NCI-H2171 (cell line): ENCODE data around the gene RPS19.

ENCODE experiments used
- DNase-seq: peaks from one replicate; lab custom pipeline; 2025; lab: John Stamatoyannopoulos, UW

Gene RPS19

DNA sequence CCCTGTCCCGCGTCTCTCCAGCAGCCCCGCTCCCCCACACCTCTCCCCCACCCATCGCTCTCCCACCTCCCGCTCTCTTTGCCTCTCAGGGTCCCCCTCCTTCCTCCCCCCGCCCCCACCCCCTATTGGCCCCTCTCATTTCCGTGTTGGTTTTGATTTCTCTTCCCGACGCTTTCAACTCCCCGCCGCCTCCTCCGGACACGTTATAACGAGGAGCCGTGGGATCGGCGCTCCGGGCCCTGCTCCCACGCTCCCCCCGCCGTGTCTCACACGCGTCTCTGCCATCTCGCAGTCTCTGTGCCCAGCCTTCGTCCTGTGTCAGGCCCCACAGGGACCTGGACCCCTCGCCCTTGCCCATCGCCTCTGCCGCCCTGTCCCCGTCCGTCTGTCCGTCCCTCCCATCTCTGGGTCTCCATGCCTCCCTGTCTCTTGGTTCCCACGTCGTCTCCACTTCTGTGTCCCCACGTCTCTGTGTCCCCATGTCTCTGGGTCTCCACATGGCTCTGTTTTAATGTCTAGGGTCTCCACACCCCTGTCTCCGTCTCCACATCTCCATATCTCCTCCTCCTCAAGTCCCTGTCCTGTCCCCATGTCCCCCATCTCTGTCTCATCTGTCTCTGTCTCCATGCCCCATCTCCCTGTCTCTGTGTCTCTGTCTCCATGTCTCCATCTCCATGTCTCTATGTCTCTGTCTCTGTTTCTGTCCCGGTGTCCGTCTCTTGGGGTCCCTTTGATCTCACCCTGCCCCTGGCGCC, 55.1 kb downstream of the RPS19 start:
- DNase-seq, result no peak

DNA sequence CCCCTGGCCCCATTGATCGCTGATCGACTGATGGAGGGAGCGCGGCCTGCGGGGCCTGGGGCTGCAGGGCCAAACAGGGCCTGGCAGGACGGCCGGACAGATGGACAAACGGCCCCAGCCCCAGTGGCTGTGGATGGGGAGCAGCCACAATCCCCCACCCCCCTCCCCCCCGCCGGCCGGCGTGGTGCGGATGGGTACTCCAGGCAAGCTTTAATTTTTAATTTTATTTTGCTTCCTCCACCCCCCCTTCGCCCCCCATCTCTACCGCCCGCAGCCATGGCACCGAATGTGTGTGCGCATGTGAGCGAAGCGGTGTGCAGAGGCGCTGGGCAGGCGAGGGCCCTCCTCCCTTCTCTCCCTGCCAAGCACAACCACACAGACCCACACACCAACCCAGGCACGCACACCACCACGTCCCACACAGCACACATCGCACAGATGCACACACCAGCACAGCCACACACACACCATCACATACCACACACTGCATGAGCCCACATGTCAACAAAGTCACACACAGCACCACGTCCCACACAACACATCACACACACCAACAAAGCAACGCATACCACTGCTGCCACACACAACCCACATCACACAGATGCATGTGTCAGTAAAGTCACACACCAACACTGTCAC, 55.8 kb downstream of the RPS19 start:
- no peak for DNase-seq

DNA sequence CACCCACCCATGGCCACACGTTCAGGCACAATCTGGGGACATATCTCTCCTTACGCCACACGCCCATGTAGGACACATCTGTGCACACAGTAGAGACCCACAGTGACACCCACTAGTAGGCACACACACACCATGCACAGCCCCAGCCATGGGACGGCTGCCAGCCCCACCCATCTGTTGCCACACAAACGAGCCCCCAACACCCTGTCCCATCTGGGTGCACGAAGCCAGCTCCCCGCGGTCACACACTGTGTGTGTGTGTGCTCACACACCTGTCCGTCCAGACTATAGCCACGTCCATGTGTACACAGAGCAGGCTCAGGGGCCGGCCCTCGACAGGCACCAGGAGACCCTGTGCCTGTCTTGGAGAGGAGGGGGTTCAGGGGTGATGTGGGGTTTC, 57.6 kb downstream of the RPS19 start:
- DNase-seq, result no peak

DNA sequence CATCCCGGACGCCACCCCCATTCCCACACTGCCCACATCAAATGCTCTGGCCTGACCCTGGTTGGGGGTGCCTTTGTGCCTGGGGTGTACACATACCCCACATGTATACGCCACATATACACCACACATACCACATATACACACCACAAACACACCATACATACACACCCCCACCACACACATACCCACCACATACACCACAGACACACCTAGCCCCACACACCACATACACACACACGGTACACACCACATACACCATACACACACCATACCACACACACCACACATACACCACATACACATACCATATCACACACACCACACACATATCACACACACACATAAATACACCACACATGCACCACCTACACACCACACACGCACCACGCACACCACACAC, 58.0 kb downstream of the RPS19 start:
- no peak for DNase-seq

DNA sequence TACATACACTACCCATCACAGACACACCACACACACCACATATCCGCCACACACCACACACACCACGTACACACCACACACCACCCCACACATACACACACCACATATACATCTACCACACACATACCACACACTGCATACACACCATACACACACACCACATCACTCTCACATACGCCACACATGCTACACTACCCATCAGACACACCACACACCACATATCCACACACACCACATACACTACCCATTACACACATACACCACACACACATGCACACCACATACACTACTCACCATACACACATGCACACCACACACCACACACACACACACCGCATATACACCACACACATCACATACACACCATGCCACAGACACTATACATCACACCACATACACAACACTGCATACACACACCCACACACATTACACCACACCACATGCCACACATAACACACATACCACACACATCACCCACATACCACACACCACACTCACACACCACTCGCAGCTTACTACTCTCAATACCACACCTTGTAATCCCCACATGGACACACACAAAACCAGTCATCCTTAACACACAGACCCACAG, 58.7 kb downstream of the RPS19 start:
- no peak for DNase-seq

DNA sequence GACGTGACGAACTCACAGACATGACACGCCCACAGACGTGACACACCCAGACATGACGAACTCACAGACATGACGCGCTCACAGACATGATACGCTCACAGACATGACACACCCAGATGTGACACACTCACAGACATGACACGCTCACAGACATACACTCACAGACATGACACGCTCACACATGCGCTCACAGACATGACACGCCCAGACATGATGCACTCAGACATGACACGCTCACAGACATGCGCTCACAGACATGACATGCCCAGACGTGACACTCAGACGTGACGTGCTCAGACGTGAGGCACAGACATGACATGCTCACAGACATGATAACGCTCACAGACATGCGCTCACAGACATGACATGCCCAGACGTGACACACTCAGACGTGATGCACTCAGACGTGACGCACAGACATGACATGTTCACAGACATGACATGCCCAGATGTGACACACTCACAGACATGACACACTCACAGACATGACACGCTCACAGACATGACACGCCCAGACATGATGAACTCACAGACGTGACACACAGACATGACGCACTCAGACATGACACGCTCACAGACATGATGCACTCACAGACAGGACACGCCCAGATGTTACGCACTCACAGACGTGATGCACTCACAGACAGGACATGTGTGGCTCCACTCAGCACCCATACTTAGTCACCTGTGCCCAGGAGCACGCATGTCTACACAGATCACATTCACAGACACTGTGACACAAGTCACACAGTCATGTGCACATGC, 60.1 kb downstream of the RPS19 start:
- DNase-seq, result no peak

DNA sequence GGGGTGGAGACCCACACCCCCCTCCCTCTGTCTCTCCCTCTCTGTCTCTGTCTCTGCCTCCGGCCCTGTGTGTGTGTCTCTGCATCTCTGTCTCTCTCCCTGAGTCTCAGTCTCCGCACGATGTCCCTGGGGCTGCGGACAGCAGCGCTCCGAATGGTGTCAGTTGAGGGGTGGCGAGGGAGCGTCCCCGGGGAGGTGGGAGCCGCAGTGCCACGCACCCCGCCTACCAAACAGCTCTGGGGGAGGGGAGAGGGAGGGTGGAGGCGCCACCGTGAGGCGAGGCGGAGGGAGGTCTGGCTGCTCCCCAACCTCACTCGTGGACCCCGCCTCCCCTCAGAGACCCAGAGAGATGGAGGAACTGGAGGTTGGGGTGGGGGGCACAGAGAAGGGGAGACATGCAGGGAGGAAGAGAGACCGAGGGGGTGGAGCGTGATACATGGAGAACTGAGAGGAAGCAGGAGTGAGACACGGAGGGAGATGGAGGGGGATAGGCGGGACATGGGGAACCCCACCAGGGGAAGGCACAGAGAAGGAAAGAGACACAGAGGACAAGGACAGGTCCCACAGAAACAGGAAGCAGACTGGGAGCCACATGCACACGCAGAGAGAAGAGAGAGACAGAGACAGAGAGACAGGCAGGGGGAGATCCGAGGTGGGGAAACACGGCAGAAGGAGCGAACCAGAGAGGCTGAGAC, 61.0 kb downstream of the RPS19 start:
- no peak for DNase-seq

DNA sequence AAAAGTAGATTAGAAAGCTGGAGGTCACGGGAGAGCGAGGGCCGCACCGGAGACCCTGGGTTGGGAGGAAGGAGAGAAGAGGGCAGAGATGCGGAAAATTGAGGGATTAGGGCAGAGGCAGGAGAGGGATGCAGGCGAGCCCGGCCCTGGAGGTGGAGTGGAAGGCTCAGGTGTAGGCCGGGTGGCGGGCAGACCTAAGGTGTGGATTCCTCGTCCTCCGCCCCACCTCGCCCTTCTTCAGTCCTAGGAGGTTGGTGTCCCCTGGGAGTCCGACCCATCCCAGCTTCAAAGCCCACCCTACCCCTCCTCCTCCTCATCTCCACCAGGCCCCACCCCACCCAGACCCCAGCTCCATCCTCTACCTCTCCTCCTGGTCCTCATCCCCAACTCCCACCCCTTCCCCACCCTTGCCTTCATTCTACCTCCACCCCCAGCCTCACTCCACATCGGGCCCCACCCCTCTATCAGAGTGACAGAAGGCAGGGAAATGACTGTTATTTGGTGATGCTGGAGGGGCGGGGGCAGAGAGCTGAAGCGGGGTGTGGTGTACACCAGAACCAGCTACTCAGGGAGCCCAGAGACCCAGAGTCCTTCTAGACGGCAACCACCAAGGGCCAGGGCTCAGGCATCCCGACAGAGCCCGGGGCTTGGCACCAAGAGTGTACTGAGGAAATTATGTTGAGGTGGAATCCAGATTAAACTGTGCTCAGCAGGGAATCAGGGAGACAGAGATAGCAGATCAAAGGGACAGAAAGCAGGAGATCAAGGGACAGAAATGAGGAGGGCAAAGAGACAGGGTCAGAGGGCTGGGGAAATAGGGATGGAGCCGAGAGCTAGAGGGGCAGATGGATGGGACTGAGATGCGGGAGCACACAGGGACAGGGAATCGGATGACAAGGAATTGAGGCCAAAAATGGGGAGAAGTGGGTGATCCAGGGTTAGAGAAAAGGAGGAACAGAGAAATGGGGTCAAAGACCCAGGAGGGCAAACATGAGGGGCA, 61.8 kb downstream of the RPS19 start:
- no peak for DNase-seq
